PC-9 (cell line): ENCODE measurements around the gene TAF4B.

ENCODE experiments used
- EZH2 ChIP-seq: fragments of 200-600 bp; sonication (generic); IDR thresholded peaks from 2 replicates; pipeline ENCODE4 v1.8.0; 2017; ENCODE audit warnings: antibody characterized with exemption, low read depth
- TF ChIP-seq, protein P1 (sequence below): fragments of 200-600 bp; sonication (generic); conservative IDR thresholded peaks from 2 replicates; pipeline ENCODE4 v1.6.1; 2017; ENCODE audit warnings: mixed run types, antibody characterized with exemption, mild to moderate bottlenecking, moderate library complexity

DNA sequence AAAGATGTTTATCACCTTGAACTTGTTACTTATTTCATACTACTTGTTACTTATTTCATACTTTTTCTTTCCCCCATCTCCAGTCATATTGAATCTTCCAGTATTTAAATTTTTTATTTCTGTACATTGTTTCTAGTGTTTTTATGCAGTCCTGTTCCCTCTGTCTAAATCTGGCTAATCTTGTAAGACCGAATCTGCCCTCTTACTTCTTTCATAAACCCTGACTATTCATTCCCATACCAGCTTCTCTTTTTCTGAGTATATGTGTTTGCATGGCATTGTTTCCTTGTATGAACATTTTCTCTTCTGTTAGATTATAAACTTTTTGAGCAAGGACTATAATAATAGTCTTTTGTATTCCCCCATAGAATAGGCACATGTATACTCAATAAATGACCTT is 131.7 kb downstream of the TAF4B start:
- TF ChIP-seq, protein P1, sequence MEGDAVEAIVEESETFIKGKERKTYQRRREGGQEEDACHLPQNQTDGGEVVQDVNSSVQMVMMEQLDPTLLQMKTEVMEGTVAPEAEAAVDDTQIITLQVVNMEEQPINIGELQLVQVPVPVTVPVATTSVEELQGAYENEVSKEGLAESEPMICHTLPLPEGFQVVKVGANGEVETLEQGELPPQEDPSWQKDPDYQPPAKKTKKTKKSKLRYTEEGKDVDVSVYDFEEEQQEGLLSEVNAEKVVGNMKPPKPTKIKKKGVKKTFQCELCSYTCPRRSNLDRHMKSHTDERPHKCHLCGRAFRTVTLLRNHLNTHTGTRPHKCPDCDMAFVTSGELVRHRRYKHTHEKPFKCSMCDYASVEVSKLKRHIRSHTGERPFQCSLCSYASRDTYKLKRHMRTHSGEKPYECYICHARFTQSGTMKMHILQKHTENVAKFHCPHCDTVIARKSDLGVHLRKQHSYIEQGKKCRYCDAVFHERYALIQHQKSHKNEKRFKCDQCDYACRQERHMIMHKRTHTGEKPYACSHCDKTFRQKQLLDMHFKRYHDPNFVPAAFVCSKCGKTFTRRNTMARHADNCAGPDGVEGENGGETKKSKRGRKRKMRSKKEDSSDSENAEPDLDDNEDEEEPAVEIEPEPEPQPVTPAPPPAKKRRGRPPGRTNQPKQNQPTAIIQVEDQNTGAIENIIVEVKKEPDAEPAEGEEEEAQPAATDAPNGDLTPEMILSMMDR: no peak
- TF ChIP-seq EZH2: no peak
